Suprapubic skin (tissue), 4 donors: ENCODE measurements around the gene UQCRHL.

Source experiments
- EP300 ChIP-seq: sonication (generic); formaldehyde crosslinking; IDR thresholded peaks from one replicate; pipeline ENCODE4 v1.6.1; 2017; ENCODE audit warnings: antibody characterized with exemption
- POLR2AphosphoS5 ChIP-seq, 3 donors: sonication (generic); formaldehyde crosslinking; IDR thresholded peaks; one replicate each; pipeline ENCODE4 v1.6.1; 2017; ENCODE audit warnings: antibody characterized with exemption in 3 of 3
- TF ChIP-seq, protein P1 (sequence below), 2 donors: fragments of 200-600 bp in 1 of 2; fragments of 450-650 bp in 1 of 2; sonication (generic) in 1 of 2; IDR thresholded peaks; one replicate each; pipeline ENCODE4 v1.5.1; 2016 to 2019; ENCODE audit warnings: antibody characterized with exemption in 2 of 2, mild to moderate bottlenecking in 1 of 2, moderate library complexity in 1 of 2

- TF ChIP-seq POLR2AphosphoS5 (IDR thresholded peaks at IDR 0.05) (no peak), EP300 (no peak)
- TF ChIP-seq, protein P1, sequence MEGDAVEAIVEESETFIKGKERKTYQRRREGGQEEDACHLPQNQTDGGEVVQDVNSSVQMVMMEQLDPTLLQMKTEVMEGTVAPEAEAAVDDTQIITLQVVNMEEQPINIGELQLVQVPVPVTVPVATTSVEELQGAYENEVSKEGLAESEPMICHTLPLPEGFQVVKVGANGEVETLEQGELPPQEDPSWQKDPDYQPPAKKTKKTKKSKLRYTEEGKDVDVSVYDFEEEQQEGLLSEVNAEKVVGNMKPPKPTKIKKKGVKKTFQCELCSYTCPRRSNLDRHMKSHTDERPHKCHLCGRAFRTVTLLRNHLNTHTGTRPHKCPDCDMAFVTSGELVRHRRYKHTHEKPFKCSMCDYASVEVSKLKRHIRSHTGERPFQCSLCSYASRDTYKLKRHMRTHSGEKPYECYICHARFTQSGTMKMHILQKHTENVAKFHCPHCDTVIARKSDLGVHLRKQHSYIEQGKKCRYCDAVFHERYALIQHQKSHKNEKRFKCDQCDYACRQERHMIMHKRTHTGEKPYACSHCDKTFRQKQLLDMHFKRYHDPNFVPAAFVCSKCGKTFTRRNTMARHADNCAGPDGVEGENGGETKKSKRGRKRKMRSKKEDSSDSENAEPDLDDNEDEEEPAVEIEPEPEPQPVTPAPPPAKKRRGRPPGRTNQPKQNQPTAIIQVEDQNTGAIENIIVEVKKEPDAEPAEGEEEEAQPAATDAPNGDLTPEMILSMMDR (IDR thresholded peaks at IDR 0.05), result no peak
Measured at GRCh38 chr1:15830258-15830657, 22.8 kb upstream of the UQCRHL start.
